ENCODE measurements around the gene CUEDC1. TPM values are rescaled to one million over a fixed set of nuclear protein-coding genes. Genes with fewer than 3 reads are reported as not detected.

CUEDC1 gene
- total RNA-seq, 4 donors from 2014 or later = 20.2 to 27.3 (median 24.6) TPM

DNA sequence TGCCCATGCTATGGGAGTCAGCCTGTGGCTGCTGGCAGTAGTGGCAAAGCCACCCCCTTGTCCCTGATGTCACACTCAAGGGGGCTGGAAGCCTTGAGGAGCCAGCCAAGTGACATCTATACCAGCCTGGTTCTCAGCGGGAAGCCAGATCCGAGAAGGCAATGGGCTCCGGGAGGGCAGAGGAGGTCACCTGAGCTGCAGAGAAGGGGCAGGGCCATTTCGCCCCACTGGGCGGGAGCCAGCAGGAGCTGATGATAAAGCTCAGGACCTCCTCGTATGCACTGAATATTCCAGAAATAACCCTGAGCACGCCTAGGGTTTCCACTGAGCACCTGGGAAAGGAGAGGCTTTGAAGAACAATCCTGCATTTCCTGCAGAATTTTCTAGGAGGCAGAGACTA is 124.3 kb downstream of the CUEDC1 start:
- intact Hi-C loops (cut with DNase I; ENCODE audit: low total_unique reads) (loop anchor here (10.0 kb wide), 1 partner anchor 696 kb away; no protein-coding TSS in a partner anchor), in situ Hi-C loops (cut with MboI; ENCODE audit: low pct_ligation_motif_present in 1 of 4, low pct_unique_long_range_greater_than_20kb in 1 of 4, low sequenced_read_pairs in 3 of 4) (loop anchor here in 1 of 4 donors (10.0 kb wide), 1 partner anchor 706 kb away; no protein-coding TSS in a partner anchor)
- 88% methylated on average over 7 of the region's 7 CpGs; no CpG with 5 or more reads in 1 of the 2 donors for WGBS, 2 donors (ENCODE audit: low coverage in 1 of 2)

DNA sequence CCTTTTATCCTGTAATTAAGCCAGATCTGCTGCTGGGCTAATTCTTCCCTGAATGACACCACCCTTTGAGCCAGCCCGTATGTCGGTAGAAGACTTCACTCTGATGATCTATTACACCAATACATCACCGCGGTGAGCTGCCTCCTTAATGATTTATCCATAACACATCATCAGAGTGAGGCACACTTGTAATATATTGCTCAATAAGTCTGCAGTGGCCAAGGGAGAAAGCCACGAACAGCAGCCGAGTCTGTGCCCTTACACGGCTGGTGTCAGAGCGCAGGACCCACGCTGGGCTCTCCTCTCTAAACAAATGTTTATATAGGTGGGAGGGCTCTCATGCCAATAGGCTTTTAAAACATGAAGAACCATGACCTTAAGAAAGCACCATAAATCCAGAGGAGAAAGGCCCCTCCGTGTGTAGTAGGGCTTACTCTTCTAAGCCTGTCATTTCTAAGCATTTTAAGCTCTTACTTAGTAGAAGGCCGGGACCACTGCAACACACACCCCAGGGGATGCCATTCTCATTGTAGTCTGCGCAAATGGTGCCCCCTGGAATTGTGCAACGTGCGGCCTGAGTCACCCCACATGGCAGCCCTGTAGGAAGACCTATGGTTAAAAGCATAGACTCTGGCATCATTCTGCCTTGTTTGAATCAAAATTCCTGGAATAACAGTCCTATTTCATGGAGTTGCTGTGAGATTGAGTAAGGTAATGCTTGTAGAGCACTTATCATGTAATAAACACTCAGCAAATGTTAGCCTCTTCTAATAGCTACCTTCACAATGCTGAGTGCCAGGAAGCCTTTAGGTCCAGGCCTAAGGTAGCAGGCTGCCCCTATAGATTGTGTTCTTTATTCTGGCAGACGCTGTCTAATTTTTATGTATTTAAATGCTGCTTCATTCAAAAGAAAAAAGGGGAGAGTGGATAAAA is 131.5 kb downstream of the CUEDC1 start:
- in situ Hi-C loops (cut with MboI; ENCODE audit: low pct_ligation_motif_present in 1 of 4, low pct_unique_long_range_greater_than_20kb in 1 of 4, low sequenced_read_pairs in 3 of 4) = no loop called here
- Histone ChIP-seq H3K4me3 (no peak overlapping the region), H3K4me1 (no peaks in the 10 kb centered on the region), H3K9me3 (no peaks in the 10 kb centered on the region), H3K36me3 (no peaks in the 10 kb centered on the region), H3K27me3 (no peaks in the 10 kb centered on the region), H3K27ac (no peak overlapping the region)
- intact Hi-C loops (cut with DNase I; ENCODE audit: low total_unique reads) = no loop called here
- 70 to 86% methylated on average over 12 to 15 of the region's 15 CpGs for WGBS, 2 donors (ENCODE audit: low coverage in 1 of 2)
- TF ChIP-seq EP300 (IDR thresholded peaks at IDR 0.05; ENCODE audit: low read depth) = no peak
- TF ChIP-seq POLR2A (IDR thresholded peaks at IDR 0.05) = no peak
- TF ChIP-seq CTCF (IDR thresholded peaks at IDR 0.05) = no peak
- TF ChIP-seq POLR2AphosphoS5 (IDR thresholded peaks at IDR 0.05) = no peak
- DNase-seq = no peak

More for the DNA sequence above, 124.3 kb downstream of the CUEDC1 start:
- DNase-seq = no peak
- Histone ChIP-seq H3K27me3 (no peaks in the 10 kb centered on the region), H3K9me3 (no peaks in the 10 kb centered on the region), H3K36me3 (no peaks in the 10 kb centered on the region), H3K4me3 (no peak overlapping the region), H3K27ac (no peak overlapping the region), H3K4me1 (peaks cover 0 to 9% (median 9%) of the 10 kb centered on the region in 4 donors)
- TF ChIP-seq POLR2A (IDR thresholded peaks at IDR 0.05) (no peak), EP300 (IDR thresholded peaks at IDR 0.05; ENCODE audit: low read depth) (no peak), CTCF (IDR thresholded peaks at IDR 0.05) (no peak), POLR2AphosphoS5 (IDR thresholded peaks at IDR 0.05) (no peak)

DNA sequence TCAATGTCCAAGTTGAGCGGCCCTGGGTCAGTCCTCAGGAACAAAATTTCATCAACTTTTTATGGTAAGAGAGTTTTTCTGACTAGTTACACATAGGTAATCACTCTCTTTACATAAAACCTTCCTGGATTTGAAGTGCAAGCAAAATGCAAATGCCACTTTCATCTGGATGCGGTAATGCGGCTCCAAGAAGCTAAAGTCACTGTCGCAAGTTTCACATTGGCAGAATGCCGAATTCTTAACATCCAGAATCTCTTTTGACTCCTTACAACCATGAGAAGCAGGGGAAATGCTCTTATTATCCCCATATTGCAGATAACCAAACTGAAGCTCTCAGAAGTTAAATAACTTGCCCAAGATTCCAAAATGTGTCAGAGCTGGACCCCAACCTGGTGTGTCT is 135.3 kb downstream of the CUEDC1 start:
- Histone ChIP-seq H3K4me3 (no peak overlapping the region), H3K27me3 (no peaks in the 10 kb centered on the region), H3K9me3 (no peaks in the 10 kb centered on the region), H3K36me3 (no peaks in the 10 kb centered on the region), H3K4me1 (no peaks in the 10 kb centered on the region), H3K27ac (no peak overlapping the region)
- intact Hi-C loops (cut with DNase I; ENCODE audit: low total_unique reads) (no loop called here), in situ Hi-C loops (cut with MboI; ENCODE audit: low pct_ligation_motif_present in 1 of 4, low pct_unique_long_range_greater_than_20kb in 1 of 4, low sequenced_read_pairs in 3 of 4) (no loop called here)
- WGBS, 2 donors (ENCODE audit: low coverage in 1 of 2) = 90 to 91% methylated on average over 5 of the region's 5 CpGs
- DNase-seq = no peak
- TF ChIP-seq POLR2A (IDR thresholded peaks at IDR 0.05) (no peak), CTCF (IDR thresholded peaks at IDR 0.05) (no peak), EP300 (IDR thresholded peaks at IDR 0.05; ENCODE audit: low read depth) (no peak), POLR2AphosphoS5 (IDR thresholded peaks at IDR 0.05) (no peak)

DNA sequence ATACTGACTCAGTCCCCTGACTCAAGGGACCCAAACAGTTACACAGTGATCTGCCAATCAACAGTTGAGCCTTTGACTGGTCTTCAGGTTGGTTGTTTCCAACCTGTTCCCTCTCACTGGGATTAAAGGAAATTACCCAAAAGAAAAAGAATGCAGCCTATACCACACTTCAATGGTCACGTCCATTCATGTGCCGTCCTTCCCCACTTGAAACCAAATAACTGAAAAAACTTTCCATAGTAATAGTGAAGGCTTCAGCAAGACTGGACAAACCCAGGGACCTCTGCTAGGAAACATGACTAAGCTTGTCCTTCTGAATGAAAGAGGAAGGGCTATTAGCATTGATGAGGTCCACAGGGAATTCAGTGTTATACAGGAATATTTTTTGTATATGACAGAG is 135.9 kb downstream of the CUEDC1 start:
- Histone ChIP-seq H3K27ac (no peak overlapping the region), H3K9me3 (no peaks in the 10 kb centered on the region), H3K4me1 (no peaks in the 10 kb centered on the region), H3K36me3 (no peaks in the 10 kb centered on the region), H3K27me3 (no peaks in the 10 kb centered on the region), H3K4me3 (no peak overlapping the region)
- TF ChIP-seq POLR2A (IDR thresholded peaks at IDR 0.05) (no peak), POLR2AphosphoS5 (IDR thresholded peaks at IDR 0.05) (no peak), CTCF (IDR thresholded peaks at IDR 0.05) (no peak), EP300 (IDR thresholded peaks at IDR 0.05; ENCODE audit: low read depth) (no peak)
- in situ Hi-C loops (cut with MboI; ENCODE audit: low pct_ligation_motif_present in 1 of 4, low pct_unique_long_range_greater_than_20kb in 1 of 4, low sequenced_read_pairs in 3 of 4) = no loop called here
- 75 to 83% methylated on average over 2 of the region's 2 CpGs for WGBS, 2 donors (ENCODE audit: low coverage in 1 of 2)
- intact Hi-C loops (cut with DNase I; ENCODE audit: low total_unique reads) = no loop called here
- DNase-seq = no peak

Measured in transverse colon (tissue), 4 donors.